GM19452 (cell line): Measurements from ENCODE around the gene ADAMTSL3.

ENCODE experiments used
- ATAC-seq: cut with Tn5 transposase; IDR thresholded peaks from one replicate; pipeline ENCODE4 v1.9.1; 2021; ENCODE audit not compliant: unreplicated experiment

Gene ADAMTSL3

DNA sequence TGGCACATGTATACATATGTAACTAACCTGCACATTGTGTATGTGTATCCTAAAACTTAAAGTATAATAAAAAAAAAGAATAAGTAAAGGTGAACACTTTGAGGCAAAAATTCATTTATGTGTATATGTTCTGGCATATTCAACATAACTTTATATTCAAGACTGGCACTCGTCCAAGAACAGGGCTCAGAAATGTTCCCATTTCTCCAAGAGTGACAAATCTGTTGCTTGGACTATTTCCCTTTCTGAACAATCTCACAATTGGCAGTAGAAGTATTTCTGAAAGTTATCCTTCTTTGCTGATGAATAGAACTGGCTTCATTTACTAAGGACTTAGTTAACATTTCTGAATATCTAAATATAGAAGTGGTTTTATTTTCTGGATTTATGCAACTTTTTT, 212.8 kb downstream of the ADAMTSL3 start:
- ATAC-seq = no peak

DNA sequence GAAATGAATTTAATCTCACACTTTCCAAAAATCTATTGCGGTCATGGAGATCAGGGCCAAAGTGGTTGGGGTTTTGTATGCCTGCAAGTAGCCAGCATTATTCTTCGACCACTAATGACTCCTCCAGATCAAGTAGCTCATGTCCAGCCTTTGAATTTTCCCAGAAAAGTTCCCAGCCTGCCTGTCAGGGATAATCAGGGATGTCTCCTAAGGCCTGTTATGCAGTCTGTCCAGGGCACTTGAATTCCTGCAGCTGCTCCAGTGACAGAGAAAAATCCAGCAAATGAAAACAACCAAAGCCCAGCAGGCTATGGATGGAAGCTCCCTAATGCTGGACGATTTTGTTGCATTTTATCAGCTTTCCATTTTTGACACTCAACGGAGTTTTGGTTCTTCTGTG, 215.4 kb downstream of the ADAMTSL3 start:
- no peak for ATAC-seq

DNA sequence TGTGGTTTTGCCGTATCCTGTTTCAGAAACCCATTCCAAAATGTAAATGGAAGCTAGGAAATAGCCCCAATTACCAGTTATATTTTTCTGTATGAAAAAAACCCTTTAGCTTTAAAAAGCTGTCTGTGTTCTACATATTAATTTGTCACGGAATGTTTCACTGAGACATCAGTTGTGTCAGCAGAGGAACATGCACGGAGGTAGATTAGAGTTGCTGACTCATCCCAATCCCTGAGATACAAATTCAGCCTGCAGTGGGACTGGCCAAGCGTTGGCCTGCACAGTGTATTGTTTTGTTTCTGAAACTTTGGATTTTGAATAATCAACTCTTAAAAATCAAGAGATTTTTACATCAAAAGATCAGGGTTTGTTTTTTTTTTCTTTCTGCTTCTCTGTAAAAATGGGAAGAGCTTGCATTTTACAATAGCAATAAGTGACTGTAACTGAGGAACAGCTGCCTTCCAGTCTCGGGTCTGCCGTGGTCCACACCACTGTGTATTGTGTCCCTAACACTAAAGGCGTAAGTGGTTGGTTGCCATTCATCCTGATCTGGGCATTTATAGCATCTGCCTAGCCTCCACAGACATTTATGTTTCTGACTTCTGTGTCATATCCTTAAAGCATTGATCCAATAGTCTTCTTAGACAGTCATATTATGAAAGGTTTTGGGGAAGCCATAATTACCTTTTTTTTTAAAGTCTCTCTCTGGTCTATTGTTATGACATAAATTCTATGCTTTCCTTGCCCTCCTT, 218.1 kb downstream of the ADAMTSL3 start:
- ATAC-seq = no peak

DNA sequence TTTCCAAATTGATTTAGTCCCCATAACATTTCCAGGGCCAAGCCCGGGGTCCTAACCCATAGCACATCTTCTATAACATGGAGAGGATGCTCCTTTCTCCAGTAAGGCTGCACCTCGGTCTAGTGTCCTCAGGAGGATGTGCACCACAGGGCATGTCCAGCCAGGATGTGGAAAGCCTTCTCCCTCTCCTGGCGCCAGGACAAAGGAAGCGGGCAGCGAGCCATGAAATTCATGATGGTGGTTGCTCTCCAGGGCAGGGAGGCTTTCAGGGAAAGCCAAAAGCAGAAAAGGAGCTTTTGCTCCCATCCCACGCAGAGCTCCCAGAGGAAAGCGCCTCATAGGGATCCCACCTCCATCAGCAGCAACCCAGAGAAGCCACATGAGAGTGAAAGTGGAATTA, 220.0 kb downstream of the ADAMTSL3 start:
- no peak for ATAC-seq

DNA sequence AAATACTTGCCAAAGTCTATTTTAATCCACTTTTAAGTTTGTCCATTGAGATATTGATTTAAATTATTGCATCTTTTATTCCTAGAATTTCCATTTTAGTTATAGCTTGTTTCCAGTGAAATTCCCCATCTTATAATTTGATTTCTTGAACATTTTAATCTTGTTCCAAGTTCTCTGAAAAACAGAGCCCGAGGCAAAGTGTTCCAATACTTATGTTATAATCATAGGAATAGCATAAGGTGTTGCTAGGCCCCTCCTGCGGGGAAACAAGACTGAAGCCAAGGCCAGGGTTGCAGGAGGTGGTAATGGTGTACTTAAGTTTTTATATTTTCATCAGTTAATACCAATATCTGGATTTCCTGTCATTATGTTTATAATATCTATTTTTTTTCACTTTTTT, 226.6 kb downstream of the ADAMTSL3 start:
- no peak for ATAC-seq

DNA sequence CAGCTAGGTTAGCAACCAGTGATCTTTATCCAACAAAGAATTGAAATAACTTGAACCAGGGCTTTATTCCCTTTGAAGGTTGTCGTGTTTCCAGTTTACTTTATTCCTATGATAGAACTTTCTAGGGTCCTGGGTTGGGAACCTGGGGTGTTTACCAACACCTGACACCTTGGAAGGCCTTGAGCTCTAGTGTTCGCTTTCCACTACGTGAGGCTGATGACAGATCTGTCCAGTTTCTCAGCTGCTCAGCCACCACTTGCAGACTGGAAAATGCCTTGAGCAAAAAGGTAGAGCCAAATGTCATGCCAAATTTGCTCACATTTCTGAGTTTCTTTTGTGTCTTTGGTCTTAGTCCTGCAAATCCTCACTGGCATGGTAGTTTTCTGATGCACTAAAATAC, 227.2 kb downstream of the ADAMTSL3 start:
- no peak for ATAC-seq

DNA sequence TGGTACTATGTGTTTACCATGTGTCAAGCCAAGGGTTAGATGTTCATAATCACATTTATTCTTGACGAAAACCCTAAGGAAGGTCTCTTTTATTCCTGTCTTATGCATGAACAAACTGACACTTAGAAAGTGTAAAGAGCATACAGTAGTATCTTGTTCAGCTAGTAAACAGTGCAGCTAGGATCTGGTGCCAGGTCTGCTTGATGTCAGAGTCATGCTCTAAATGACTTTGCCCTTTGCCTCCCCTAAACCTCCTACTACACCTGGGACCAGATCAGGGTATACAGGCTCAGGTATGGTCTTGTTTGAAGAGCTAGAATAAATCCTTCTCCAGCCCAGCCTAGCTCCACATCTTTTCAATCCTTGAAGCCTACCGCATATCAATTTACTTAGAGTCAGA, 232.4 kb downstream of the ADAMTSL3 start:
- ATAC-seq = no peak

DNA sequence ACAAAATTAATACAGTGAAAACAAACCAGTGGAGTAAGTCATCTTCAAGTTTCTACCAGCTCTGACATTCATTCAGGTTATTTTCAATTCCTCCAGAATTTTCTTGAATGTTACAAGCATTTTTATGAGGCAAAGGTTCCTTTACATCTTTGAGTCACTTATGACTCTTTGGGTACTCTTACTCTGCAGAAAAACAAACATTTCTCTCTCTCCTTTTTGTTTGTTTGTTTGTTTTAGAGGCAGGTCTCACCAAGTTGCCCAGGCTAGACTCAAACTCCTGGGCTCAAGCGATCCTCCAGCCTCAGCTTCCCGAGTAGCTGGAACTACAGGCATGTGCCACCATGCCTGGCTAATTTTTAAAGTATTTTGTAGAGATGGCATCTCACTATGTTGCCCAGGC, 233.5 kb downstream of the ADAMTSL3 start:
- ATAC-seq = no peak

DNA sequence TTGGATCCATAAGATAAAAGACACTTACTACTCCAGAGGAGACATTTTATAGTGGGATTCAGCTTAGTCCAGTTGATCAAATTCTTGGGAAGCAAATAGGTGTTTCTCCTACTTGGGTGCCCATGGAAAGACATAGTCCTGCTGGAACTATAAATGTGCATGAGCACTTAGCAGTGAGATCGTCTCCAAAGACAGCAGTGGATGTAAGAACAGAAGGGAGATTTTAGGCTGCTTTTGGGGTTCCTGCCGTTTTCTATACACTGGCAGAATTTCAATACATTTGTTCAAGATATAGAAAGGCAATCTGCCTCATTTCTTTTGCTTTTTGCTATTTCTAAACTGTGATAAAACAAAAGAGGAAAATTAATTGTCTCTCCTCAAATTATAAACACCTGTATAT, 234.0 kb downstream of the ADAMTSL3 start:
- ATAC-seq = no peak

DNA sequence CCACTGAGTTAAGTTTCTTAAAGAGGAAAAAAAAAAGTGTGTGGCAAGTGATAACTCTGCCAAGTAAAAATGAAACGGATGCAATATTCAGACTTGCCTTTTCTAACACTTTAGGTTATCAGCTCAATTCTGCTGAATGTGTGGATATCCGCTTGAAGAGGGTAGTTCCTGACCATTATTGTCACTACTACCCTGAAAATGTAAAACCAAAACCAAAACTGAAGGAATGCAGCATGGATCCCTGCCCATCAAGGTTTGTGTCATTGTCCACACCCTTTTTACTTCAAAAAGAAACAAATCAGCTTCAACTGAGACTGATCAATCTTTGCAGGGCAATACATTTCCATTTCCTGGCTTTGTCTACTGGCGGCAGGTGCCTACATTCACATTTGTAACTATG, 236.1 kb downstream of the ADAMTSL3 start:
- no peak for ATAC-seq

DNA sequence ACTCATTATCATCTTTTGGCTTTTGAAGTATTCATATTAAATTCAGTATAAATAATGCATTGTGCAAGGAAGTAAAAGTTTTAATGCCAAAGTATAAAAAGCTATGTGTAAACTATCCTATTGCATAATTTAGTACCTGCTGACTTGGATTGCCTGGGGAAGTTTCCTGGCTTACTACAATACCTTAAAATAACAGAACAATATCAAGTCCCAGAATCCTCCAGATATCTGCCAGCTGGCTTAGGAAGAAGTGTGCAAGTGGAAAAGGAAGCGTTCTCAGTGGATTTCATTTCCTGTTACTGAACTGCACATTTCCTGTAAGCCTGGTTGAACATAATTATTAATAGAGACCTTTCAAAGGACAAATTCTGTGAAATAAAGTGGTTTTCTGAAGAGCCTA, 236.7 kb downstream of the ADAMTSL3 start:
- ATAC-seq = no peak

DNA sequence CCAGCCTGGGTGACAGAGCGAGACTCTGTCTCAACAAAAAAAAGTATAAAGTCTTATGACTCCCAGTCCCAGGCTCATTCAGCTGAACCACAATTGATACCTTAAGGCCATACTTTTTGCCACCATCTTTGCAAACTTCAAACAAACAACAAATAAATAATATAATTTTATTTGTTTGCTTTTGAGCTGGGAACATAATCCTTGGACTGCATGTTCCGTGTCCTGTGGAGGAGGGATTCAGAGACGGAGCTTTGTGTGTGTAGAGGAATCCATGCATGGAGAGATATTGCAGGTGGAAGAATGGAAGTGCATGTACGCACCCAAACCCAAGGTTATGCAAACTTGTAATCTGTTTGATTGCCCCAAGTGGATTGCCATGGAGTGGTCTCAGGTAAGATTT, 238.6 kb downstream of the ADAMTSL3 start:
- ATAC-seq = no peak

DNA sequence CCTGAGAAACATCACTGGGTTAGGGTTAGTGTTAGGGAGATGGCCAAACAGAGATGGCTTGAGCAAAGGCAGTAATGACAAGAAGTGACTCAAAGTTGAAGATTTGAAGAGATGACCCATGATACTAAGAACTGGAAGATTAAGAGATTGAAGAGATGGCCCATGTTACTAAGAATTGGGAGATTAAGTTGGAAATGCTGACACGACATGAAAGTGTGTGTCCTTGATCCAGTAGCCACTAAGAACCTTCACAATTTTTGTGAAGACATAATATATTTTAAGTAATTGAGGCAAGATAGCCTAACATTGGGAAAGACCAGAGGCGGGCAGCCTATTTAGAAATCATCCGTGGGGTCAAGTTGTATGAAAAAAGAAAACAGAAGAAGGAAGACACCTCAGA, 239.4 kb downstream of the ADAMTSL3 start:
- no peak for ATAC-seq

DNA sequence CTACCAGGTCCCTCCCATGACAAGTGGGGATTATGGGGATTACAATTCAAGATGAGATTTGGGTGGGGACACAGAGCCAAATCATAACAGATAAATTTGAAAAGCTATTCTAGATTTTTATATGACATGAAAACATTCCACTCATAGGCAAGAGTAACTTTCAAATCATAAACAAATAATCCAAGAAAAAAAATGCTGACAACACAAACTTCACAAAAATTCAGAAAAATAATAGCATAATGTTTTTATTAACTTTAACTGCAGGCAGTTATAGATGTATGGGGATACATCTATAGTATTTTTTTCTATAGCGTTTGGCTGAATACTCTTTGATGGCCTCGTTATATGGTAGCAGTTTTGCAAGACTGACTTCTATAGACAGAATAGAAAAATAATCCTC, 243.1 kb downstream of the ADAMTSL3 start:
- no peak for ATAC-seq

DNA sequence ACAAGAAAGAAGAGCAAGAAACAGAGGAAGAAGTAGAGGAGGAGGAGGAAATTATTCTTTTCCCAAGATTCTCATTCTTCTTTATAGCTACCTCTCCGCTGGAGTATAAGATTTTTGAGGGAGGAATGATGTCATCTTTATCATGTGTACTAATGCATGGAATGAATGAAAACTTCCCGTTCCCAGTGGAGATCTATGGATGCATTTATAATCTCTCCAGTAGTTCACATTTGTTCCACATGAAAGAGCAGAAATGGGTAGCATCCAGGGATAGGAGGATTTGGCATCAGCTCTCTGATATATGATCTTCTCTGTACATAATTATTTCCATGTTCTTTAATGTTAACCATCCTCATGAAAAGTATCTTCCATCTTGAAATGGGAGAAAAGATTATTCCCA, 244.4 kb downstream of the ADAMTSL3 start:
- ATAC-seq = no peak

DNA sequence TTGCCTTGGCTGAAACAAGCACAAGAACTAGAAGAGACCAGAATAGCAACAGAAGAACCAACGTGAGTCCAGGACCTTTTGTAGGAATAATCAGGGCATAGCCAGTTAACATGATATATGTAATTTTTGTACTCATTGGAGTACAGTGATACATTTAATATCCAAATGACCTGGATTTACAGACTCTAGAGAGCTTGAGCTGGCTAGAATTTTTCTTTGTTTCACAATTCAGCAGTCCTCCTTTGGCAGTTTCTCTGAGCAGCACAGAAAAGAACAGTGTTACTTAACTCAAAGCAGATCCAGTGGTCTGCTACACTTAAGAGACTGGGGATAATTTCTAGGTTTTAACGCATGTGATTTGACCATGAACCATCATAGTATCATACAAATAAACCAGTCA, 245.7 kb downstream of the ADAMTSL3 start:
- ATAC-seq = no peak

DNA sequence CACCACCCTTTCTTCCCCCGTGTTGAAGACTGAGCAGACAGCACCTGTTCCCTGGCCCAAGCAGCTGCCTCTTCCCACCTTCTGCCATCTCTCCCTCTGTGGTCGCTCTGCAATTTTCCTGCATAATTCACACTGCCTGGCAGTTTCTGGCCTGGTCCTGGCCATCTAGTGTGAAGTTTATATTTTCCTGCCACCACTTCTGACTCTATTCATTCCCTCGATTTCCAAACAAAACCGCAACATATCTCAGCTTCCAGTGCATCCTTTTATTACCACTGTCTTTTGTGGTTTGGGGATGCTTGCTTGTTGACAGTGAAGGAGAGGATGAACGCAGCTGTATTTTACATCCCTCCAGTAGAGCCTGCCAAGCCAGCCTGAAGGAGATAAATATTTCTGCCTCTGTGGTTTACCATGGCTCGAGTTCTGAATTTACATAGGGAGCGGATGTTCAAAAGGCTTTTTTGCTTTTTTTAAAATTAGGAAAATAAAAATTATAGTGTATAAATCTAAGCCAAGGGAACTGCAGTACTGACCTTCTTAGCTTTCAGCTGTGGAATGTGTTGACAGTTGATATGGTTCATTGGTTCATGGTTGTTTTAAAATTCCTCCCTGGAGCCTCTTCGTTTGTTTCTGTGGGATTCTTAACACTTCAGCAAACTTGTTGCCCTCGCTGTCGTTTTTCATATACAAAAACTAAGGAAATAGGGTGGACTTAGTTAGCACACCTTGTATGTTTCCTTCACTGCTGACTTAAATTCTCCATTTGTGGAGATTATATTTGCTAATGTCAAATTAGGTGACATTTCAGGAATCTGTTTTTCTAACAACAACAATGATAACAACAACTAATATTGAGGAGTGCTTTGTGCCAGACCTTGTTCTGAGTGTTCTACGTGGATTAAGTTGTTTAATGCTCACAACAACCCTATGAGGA, 250.5 kb downstream of the ADAMTSL3 start:
- no peak for ATAC-seq

DNA sequence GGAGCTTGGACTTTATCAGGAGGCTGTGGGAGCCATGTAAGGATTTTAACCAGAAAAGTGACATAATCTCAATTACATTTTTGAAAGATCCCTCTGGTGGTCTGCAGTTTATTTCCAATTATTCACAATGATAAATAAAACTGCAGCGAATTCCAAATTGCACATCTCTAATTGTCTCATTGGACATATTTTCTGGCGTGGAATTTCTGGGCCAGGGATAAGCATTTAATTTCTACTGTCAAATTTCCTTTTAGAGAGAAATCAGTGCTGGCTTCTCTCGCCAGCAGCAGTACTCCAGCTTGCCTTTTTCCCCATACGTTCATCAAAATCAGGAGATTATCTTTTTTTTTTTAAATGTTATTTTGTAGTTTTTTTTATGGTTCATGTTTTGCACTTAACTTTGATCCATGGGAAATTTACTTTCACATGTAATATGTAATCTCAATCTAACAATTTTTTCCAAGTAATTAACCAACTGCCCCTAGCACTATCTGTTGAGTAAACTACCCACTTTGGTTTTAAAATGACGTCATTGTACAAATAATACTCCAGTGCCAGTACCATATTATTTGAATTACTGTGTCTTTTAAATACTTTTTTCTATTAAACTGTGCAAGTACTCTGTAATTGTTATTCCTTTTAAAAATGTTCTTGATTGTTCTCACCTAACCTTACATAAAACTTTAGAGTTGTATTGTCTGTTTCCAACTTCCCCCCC, 251.8 kb downstream of the ADAMTSL3 start:
- no peak for ATAC-seq

DNA sequence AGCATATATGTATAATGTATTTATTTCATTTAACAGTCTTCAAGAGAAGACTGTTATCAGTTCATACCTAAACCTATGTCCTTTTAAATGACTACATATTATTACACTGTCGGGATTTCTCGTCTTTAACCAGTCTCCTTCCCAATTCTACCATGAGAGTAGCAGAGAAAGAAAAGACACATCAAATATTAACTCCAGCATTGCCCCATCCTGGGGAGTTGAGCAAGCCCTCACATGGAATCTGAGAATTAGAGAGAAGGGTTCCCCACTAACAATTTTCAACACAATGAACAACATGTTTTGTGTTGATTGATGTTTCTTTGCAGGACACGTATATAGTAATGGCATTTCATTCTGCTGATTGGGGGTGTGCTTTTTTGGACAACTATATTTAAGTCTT, 257.4 kb downstream of the ADAMTSL3 start:
- no peak for ATAC-seq

DNA sequence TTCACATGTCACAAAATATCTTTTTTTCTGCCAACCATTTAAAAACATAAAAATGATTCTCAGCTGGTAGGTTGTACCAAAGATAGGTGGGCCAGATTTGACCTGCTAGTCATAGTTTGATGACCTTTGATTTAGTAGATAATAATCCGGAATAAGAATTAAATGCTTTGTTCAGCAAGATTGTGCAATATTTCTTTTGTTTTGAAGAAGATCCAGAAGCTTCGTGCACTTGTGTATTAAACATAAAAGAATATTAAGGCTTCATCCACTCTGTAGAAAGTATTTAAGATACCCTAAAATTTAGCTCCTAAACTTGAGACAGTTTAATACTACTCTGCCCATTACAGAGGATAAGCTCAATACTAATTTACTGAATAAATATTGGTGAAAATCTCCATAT, 258.4 kb downstream of the ADAMTSL3 start:
- no peak for ATAC-seq

DNA sequence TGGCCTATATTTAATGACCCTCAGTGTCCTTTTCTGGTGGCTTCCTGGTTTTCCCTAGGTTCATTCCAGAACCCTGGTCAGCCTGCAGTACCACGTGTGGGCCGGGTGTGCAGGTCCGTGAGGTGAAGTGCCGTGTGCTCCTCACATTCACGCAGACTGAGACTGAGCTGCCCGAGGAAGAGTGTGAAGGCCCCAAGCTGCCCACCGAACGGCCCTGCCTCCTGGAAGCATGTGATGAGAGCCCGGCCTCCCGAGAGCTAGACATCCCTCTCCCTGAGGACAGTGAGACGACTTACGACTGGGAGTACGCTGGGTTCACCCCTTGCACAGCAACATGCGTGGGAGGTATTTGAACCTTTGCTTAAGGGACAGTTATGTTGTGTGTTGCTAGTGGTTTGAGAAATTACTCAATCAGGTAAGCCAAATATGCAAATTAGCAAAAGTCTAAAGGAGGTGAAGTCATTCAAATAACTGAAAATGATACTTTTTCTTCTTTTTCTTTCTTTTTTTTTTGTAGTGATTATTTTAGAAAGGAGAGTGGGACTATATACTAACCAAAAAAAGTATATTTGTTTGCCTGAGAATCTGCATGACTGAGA, 259.2 kb downstream of the ADAMTSL3 start:
- no peak for ATAC-seq
